ENCODE measurements around the gene BAIAP2L1. TPM values are rescaled to one million over a fixed set of nuclear protein-coding genes. Genes with fewer than 3 reads are reported as not detected.
"Not testable (repeated sequence)": the region's sequence is repeated elsewhere in the genome, so short reads cannot be mapped to it uniquely, and the experiment has no call there.

BAIAP2L1 gene, protein sequence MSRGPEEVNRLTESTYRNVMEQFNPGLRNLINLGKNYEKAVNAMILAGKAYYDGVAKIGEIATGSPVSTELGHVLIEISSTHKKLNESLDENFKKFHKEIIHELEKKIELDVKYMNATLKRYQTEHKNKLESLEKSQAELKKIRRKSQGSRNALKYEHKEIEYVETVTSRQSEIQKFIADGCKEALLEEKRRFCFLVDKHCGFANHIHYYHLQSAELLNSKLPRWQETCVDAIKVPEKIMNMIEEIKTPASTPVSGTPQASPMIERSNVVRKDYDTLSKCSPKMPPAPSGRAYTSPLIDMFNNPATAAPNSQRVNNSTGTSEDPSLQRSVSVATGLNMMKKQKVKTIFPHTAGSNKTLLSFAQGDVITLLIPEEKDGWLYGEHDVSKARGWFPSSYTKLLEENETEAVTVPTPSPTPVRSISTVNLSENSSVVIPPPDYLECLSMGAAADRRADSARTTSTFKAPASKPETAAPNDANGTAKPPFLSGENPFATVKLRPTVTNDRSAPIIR
- 1.9 TPM in 2 replicates for total RNA-seq

GRCh38 chr7:98400542-98401340 lies at the start of gene BAIAP2L1:
Gene BAIAP2L1, minus strand, starts transcription at chr7:98401090. Its CDS starts 238 bp downstream, at chr7:98400852.
- Mint-ChIP-seq H3K27ac (no peak within 1 kb of the TSS), H3K4me1 (ENCODE audit: low read depth) (peaks cover 2% of the 10 kb centered on the region), H3K4me3 (ENCODE audit: low read depth) (peak within 1 kb of the TSS; percentile 49), H3K9me3 (no peaks in the 10 kb centered on the region), H3K27me3 (ENCODE audit: low read depth) (peaks cover 15% of the 10 kb centered on the region), H3K36me3 (ENCODE audit: low read depth) (no peaks in the 10 kb centered on the region)
- DNase-seq (ENCODE audit: low spot score), result peak; percentile 68
- intact Hi-C loops (cut with micrococcal nuclease), result loop anchor here (5.0 kb wide), 2 partner anchors 118 to 293 kb away; partner anchors contain the start of genes BRI3 and LMTK2

DNA sequence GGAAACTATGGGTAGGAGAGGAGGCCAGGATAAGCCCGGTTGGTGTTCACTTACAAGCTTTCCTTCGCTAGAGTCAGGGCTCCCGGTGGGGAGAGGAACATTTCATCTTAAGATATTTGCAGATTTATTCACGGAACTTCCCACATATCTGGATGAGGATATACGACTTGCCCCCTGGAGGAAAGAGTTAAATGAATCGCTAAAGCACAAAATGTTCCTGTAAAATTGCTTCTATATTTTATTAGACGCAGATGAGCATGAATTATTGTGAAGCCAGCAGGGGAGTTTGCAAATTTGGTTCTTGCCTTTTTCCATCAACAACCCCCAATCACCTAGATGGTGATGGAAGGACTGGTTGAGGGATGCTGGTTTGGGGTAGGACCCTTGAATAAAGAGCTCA lies 47.9 kb upstream of the BAIAP2L1 start:
- intact Hi-C loops (cut with micrococcal nuclease), result no loop called here
- H3K4me3 Mint-ChIP-seq (ENCODE audit: low read depth), result no peak overlapping the region
- no peak for DNase-seq (ENCODE audit: low spot score)
- H3K27ac Mint-ChIP-seq, result no peak overlapping the region
- H3K9me3 Mint-ChIP-seq, result peaks cover 9% of the 10 kb centered on the region
- H3K4me1 Mint-ChIP-seq (ENCODE audit: low read depth), result no peaks in the 10 kb centered on the region
- no peaks in the 10 kb centered on the region for H3K27me3 Mint-ChIP-seq (ENCODE audit: low read depth)
- H3K36me3 Mint-ChIP-seq (ENCODE audit: low read depth), result no peaks in the 10 kb centered on the region

DNA sequence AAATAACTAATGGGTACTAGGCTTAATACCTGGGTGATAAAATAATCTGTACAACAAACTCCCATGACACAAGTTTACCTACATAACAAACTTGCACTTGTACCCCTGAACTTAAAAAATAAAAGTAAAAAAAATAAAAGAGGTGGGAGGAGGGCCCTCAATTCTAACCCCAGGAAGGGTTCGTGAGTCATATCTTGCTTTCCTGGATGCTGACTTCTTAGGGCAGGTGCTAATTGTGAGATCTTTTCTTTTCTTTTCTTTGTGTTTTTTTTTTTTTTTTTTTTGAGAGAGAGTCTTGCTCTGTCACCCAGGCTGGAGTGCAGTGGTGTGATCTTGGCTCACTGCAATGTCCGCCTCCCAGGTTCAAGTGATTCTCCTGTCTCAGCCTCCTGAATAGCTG lies 40.1 kb upstream of the BAIAP2L1 start:
- H3K4me3 Mint-ChIP-seq (ENCODE audit: low read depth); DNase-seq (ENCODE audit: low spot score); H3K27ac Mint-ChIP-seq; H3K9me3 Mint-ChIP-seq; H3K27me3 Mint-ChIP-seq (ENCODE audit: low read depth); H3K4me1 Mint-ChIP-seq (ENCODE audit: low read depth); intact Hi-C loops (cut with micrococcal nuclease); H3K36me3 Mint-ChIP-seq (ENCODE audit: low read depth): not testable (repeated sequence)

DNA sequence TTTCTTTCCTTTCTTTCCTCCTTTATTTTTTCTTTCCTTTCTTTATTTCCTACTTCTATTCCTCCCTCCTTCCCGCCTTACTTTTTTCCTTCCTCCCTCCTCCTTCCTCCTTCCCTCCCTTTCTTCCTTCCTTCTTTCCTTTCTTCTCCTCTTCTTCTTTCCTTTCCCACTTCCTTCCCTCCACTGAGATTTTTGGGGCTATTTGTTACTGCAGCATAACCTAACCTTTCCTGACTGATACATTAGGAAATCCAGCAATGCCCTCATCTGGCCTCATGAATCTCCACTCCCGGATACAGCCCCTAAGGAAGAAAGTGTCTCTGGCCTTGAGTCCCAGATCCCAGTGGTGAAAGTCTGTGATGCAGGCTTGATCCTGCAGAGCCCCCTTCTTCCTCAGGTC lies 38.6 kb upstream of the BAIAP2L1 start:
- Mint-ChIP-seq H3K27me3 (ENCODE audit: low read depth) (no peaks in the 10 kb centered on the region), H3K4me3 (ENCODE audit: low read depth) (no peak overlapping the region), H3K36me3 (ENCODE audit: low read depth) (no peaks in the 10 kb centered on the region), H3K4me1 (ENCODE audit: low read depth) (no peaks in the 10 kb centered on the region), H3K27ac (no peak overlapping the region), H3K9me3 (peaks cover 9% of the 10 kb centered on the region)
- no peak for DNase-seq (ENCODE audit: low spot score)
- intact Hi-C loops (cut with micrococcal nuclease), result no loop called here

DNA sequence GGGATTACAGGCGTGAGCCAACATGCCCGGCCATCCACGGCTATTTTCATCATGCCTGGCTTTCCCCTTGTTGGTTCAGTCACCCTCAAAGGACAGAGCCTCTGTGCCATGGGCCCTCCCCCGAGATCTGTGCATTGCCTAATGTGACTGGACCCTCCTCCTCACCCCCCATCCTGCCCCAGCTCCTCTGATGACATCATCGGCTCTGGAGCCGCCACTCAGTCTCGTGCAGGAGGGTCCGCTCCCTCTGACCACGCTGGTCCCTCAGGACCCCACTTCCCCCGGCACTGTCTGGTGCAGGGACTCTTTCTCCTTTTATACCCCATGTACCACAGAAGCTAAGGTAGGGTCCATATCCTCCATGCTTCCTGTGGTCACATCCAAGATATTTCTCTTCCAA lies 33.2 kb upstream of the BAIAP2L1 start:
- no peak for DNase-seq (ENCODE audit: low spot score)
- H3K9me3 Mint-ChIP-seq, result no peaks in the 10 kb centered on the region
- intact Hi-C loops (cut with micrococcal nuclease), result no loop called here

DNA sequence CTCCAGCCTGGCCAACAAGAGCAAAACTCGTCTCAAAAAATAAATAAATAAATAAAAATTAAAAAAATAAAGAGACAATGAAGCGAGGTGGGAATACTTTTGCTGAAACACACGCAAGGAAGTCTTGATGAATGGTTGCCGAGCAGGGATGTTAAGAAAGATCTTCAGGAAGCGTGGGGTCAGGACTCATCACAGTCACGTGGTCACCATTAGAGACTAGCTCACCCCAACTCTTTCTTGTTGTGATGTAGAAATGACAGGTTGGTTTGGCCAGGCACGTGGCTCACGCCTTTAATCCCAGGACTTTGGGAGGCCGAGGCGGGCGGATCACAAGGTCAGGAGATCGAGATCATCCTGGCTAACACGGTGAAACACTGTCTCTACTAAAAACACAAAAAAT lies 28.9 kb upstream of the BAIAP2L1 start:
- no peaks in the 10 kb centered on the region for H3K36me3 Mint-ChIP-seq (ENCODE audit: low read depth)
- intact Hi-C loops (cut with micrococcal nuclease), result no loop called here
- DNase-seq (ENCODE audit: low spot score), result no peak
- H3K27ac Mint-ChIP-seq, result no peak overlapping the region
- H3K4me3 Mint-ChIP-seq (ENCODE audit: low read depth), result no peak overlapping the region
- H3K9me3 Mint-ChIP-seq, result no peaks in the 10 kb centered on the region
- H3K27me3 Mint-ChIP-seq (ENCODE audit: low read depth), result no peaks in the 10 kb centered on the region
- H3K4me1 Mint-ChIP-seq (ENCODE audit: low read depth), result no peaks in the 10 kb centered on the region

More for the DNA sequence above, 33.2 kb upstream of the BAIAP2L1 start:
- no peaks in the 10 kb centered on the region for H3K4me1 Mint-ChIP-seq (ENCODE audit: low read depth)
- no peaks in the 10 kb centered on the region for H3K36me3 Mint-ChIP-seq (ENCODE audit: low read depth)
- H3K27me3 Mint-ChIP-seq (ENCODE audit: low read depth), result no peaks in the 10 kb centered on the region
- H3K4me3 Mint-ChIP-seq (ENCODE audit: low read depth), result no peak overlapping the region
- H3K27ac Mint-ChIP-seq, result no peak overlapping the region

DNA sequence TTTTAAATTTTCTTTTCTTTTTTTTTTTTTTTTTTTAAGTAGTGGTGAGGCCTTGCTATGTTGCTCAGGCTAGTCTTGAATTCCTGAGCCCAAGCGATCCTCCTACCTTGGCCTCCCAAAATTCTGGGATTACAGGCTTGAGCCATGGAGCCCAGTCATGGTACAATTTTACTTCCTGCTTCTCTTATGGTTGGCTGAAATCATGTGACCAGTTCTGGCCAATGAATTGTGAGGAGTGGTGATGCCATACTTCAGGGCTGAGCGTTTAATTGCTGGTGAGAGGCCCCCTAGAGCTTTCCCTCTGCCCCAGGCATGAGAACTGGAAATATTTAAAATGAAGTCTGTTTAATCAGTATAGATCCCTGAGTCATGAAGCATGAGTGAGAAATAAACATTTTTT lies 22.2 kb upstream of the BAIAP2L1 start:
- Mint-ChIP-seq H3K4me3 (ENCODE audit: low read depth) (no peak overlapping the region), H3K36me3 (ENCODE audit: low read depth) (no peaks in the 10 kb centered on the region), H3K4me1 (ENCODE audit: low read depth) (peaks cover 5% of the 10 kb centered on the region), H3K9me3 (no peaks in the 10 kb centered on the region), H3K27me3 (ENCODE audit: low read depth) (no peaks in the 10 kb centered on the region), H3K27ac (no peak overlapping the region)
- no peak for DNase-seq (ENCODE audit: low spot score)
- intact Hi-C loops (cut with micrococcal nuclease), result no loop called here

- intact Hi-C loops (cut with micrococcal nuclease), result no loop called here
- H3K27me3 Mint-ChIP-seq (ENCODE audit: low read depth), result no peaks in the 10 kb centered on the region
These were observed 20.2 kb upstream of the BAIAP2L1 start for GRCh38 chr7:98420966-98421612.

DNA sequence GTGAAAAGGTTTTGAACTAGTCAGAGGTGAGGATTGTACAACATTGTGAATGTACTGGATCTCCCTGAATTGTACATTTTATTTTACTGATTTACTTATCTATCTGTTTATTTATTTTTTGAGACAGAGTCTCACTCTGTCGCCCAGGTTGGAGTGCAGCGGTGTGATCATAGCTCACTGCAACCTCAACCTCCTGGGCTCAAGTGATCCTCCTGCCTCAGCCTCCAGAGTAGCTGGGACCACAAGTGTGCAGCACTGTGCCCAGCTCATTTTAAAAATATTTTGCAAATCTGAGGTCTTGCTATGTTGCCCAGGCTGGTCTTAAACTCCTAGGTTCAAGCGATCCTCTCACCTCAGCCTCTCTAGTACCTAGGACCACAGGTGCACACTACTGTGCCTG lies 19.1 kb upstream of the BAIAP2L1 start:
- H3K27me3 Mint-ChIP-seq (ENCODE audit: low read depth); H3K4me3 Mint-ChIP-seq (ENCODE audit: low read depth); intact Hi-C loops (cut with micrococcal nuclease); H3K9me3 Mint-ChIP-seq; H3K4me1 Mint-ChIP-seq (ENCODE audit: low read depth); DNase-seq (ENCODE audit: low spot score); H3K36me3 Mint-ChIP-seq (ENCODE audit: low read depth); H3K27ac Mint-ChIP-seq: not testable (repeated sequence)

More at GRCh38 chr7:98420966-98421612, 20.2 kb upstream of the BAIAP2L1 start:
- Mint-ChIP-seq H3K9me3 (no peaks in the 10 kb centered on the region), H3K4me3 (ENCODE audit: low read depth) (no peak overlapping the region), H3K4me1 (ENCODE audit: low read depth) (peaks cover 5% of the 10 kb centered on the region), H3K36me3 (ENCODE audit: low read depth) (no peaks in the 10 kb centered on the region), H3K27ac (no peak overlapping the region)
- DNase-seq (ENCODE audit: low spot score), result peak; percentile 19

GRCh38 chr7:98419316-98419691 lies 18.4 kb upstream of the BAIAP2L1 start:
- H3K4me3 Mint-ChIP-seq (ENCODE audit: low read depth); H3K9me3 Mint-ChIP-seq; H3K36me3 Mint-ChIP-seq (ENCODE audit: low read depth); H3K27me3 Mint-ChIP-seq (ENCODE audit: low read depth); H3K27ac Mint-ChIP-seq; DNase-seq (ENCODE audit: low spot score); intact Hi-C loops (cut with micrococcal nuclease); H3K4me1 Mint-ChIP-seq (ENCODE audit: low read depth): not testable (repeated sequence)

- H3K36me3 Mint-ChIP-seq (ENCODE audit: low read depth), result no peaks in the 10 kb centered on the region
- no peak for DNase-seq (ENCODE audit: low spot score)
- H3K27me3 Mint-ChIP-seq (ENCODE audit: low read depth), result no peaks in the 10 kb centered on the region
- H3K9me3 Mint-ChIP-seq, result no peaks in the 10 kb centered on the region
- no peak overlapping the region for H3K27ac Mint-ChIP-seq
- H3K4me1 Mint-ChIP-seq (ENCODE audit: low read depth), result peaks cover 5% of the 10 kb centered on the region
- no peak overlapping the region for H3K4me3 Mint-ChIP-seq (ENCODE audit: low read depth)
- intact Hi-C loops (cut with micrococcal nuclease), result no loop called here
These were observed 17.9 kb upstream of the BAIAP2L1 start for GRCh38 chr7:98418636-98419315.

DNA sequence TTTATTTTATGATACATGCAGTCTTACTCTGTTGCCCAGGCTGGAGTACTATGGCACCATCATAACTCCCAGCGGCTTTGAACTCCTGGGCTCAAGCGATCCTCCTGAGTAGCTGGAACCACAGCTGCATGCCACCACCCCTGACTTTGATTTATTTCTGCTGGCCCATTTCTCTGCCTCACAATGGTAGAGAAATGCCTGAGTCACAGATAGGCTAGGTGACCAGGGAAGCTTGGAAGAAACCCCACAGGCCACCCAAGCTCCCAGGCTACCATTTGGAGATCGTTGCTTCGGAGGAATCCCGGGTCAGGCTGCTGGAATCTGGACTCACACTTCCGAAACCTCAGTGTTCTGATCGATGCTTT lies 17.4 kb upstream of the BAIAP2L1 start:
- Mint-ChIP-seq H3K9me3 (no peaks in the 10 kb centered on the region), H3K36me3 (ENCODE audit: low read depth) (no peaks in the 10 kb centered on the region), H3K27me3 (ENCODE audit: low read depth) (no peaks in the 10 kb centered on the region), H3K27ac (no peak overlapping the region), H3K4me1 (ENCODE audit: low read depth) (peaks cover 5% of the 10 kb centered on the region), H3K4me3 (ENCODE audit: low read depth) (no peak overlapping the region)
- no peak for DNase-seq (ENCODE audit: low spot score)
- intact Hi-C loops (cut with micrococcal nuclease), result no loop called here

Data from activated T-helper 2 cell treated with anti-CD3 and anti-CD28 coated beads, Interferon-gamma antibody, Interleukin-2, Interleukin-4, amounts not matched to agents 10 μg/mL and 5 μg/mL and 100 μg/mL, durations not matched to agents 14 hours and 24 hours and 36 hours (primary cell).